Cerebellar cortex (tissue), 1 donor: ENCODE measurements around the gene NFIA.

Source experiments
- DNase-seq: peaks from one replicate; pipeline ENCODE4 v3.0.0-alpha.2; 2015; ENCODE audit warnings: low spot score

Gene NFIA

GRCh38 chr1:61332796-61333195, 250.4 kb downstream of the NFIA start:
- DNase-seq = no peak

- DNase-seq = peak; percentile 28
Observed at GRCh38 chr1:61334718-61335589, 252.6 kb downstream of the NFIA start.

GRCh38 chr1:61337037-61337436, 254.7 kb downstream of the NFIA start:
- DNase-seq = no peak

- no peak for DNase-seq
Observed at GRCh38 chr1:61337441-61337951, 255.1 kb downstream of the NFIA start.

GRCh38 chr1:61337981-61338848, 255.9 kb downstream of the NFIA start:
- peak; percentile 93 for DNase-seq

- no peak for DNase-seq
Observed at GRCh38 chr1:61338899-61339298, 256.5 kb downstream of the NFIA start.

GRCh38 chr1:61341426-61341825, 259.1 kb downstream of the NFIA start:
- DNase-seq = no peak

GRCh38 chr1:61343734-61344420, 261.5 kb downstream of the NFIA start:
- no peak for DNase-seq

- no peak for DNase-seq
Observed at GRCh38 chr1:61344696-61345095, 262.3 kb downstream of the NFIA start.

GRCh38 chr1:61348025-61348665, 265.8 kb downstream of the NFIA start:
- DNase-seq = no peak

GRCh38 chr1:61352845-61353435, 270.6 kb downstream of the NFIA start:
- DNase-seq = peak; percentile 29

- no peak for DNase-seq
Observed at GRCh38 chr1:61353797-61354406, 271.5 kb downstream of the NFIA start.

GRCh38 chr1:61356016-61356415, 273.7 kb downstream of the NFIA start:
- DNase-seq = no peak

- DNase-seq = no peak
Observed at GRCh38 chr1:61356995-61357394, 274.6 kb downstream of the NFIA start.

GRCh38 chr1:61357539-61357938, 275.2 kb downstream of the NFIA start:
- DNase-seq = no peak

- DNase-seq = peak; percentile 52
Observed at GRCh38 chr1:61358770-61359455, 276.6 kb downstream of the NFIA start.

GRCh38 chr1:61361931-61362330, 279.6 kb downstream of the NFIA start:
- DNase-seq = no peak

GRCh38 chr1:61362351-61362750, 280.0 kb downstream of the NFIA start:
- DNase-seq = no peak

- no peak for DNase-seq
Observed at GRCh38 chr1:61368366-61368765, 286.0 kb downstream of the NFIA start.

GRCh38 chr1:61368876-61369275, 286.5 kb downstream of the NFIA start:
- peak; percentile 56 for DNase-seq
